ENCODE measurements around the gene TTC38. TPM values are rescaled to one million over a fixed set of nuclear protein-coding genes. Genes with fewer than 3 reads are reported as not detected.

TTC38 gene
- total and polyA plus RNA-seq, 2 donors (not counting 3 experiments of a cell fraction or from before 2014, with no cell fraction given): 31.6 to 39.7 TPM

- Histone ChIP-seq H3K27ac (ENCODE audit: insufficient read depth, low read depth, low read length) (no peak overlapping the region), H4K20me1 (replicated peaks; ENCODE audit: control insufficient read depth, extremely low read depth, insufficient read depth, low read length) (no peaks in the 10 kb centered on the region), H3K36me3 (ENCODE audit: control insufficient read depth in 2 of 2, extremely low read depth in 1 of 2, insufficient read depth in 2 of 2, low read length in 2 of 2) (peaks cover 14 to 42% of the 10 kb centered on the region in 2 experiments), H2AFZ (ENCODE audit: low read depth, low read length) (no peak overlapping the region), H3K27me3 (ENCODE audit: control insufficient read depth in 2 of 2, insufficient read depth in 2 of 2, low read length in 2 of 2) (no peaks in the 10 kb centered on the region), H3K9me3 (replicated peaks; ENCODE audit: control insufficient read depth, insufficient read depth, low read length) (no peaks in the 10 kb centered on the region), H3K4me1 (ENCODE audit: control insufficient read depth, extremely low read depth, insufficient read depth, low read length) (no peaks in the 10 kb centered on the region), H3K4me2 (ENCODE audit: insufficient read depth, low read length) (no peak overlapping the region), H3K4me3 (replicated peaks in 1 of 3; ENCODE audit: insufficient read depth in 1 of 3, low read depth in 1 of 3, low read length in 3 of 3) (no peak overlapping the region), H3K79me2 (ENCODE audit: control insufficient read depth, insufficient read depth, low read length) (no peaks in the 10 kb centered on the region), H3K9me1 (replicated peaks; ENCODE audit: control insufficient read depth, extremely low read depth, insufficient read depth, low read length) (no peaks in the 10 kb centered on the region), H3K9ac (replicated peaks; ENCODE audit: extremely low read depth, insufficient read depth, low read length) (no peak overlapping the region)
- intact Hi-C loops (cut with micrococcal nuclease) (no loop called here), dilution Hi-C loops (cut with MboI; ENCODE audit: extremely low pct_ligation_motif_present, low sequenced_read_pairs) (no loop called here)
- ChIA-PET POLR2A (no interaction called here), CTCF (no interaction called here)
- TF ChIP-seq FOS (IDR thresholded peaks at IDR 0.05; ENCODE audit: borderline replicate concordance, insufficient read depth, low read length): no peak
- FAIRE-seq (no peak), DNase-seq (ENCODE audit: low read depth, low spot score) (no peak)
- BruUV-seq (replicated peaks): no TSS peak
Measured at GRCh38 chr22:46278656-46279645, 11.1 kb downstream of the TTC38 start.

DNA sequence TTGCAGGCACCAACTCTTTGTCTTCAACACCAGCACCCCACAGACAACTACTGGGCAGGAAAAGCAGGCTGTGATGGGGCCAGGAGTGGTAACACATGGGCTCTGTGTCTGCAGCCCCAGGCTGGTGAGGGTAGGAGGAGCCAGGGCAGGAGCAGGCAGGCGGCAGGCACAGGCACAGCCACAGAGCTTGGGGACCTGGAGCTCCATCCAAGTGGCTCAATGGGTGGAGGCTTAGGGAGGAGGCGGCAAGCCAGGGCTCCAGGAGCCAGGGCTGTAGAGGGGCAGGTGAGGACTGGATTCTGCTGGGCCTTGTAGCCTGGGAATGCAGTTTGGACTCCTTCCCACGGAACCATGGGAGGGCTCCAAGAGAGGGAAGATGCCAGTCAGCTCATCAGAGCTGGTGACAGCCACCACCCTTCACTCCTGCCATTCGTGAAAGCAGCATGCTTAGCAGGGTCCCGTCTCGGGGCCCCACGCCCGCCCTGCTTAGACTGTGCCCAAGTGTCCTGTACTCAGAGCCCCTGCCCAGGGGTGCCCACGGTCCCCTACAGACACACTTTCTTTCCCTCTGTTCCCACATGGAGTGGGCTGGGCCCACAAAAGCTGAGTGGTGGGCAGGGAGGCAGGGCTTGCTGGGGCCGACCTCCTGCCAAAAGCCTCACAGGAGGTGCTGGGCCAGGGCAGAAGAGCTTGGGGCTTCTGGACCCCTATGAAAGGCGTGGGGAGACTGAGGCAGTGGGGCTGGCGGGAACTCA is 12.4 kb downstream of the TTC38 start:
- intact Hi-C loops (cut with micrococcal nuclease): no loop called here
- no peaks in the 10 kb centered on the region for H3K9me3 ChIP-seq (replicated peaks; ENCODE audit: control insufficient read depth, insufficient read depth, low read length)
- ChIA-PET CTCF (interaction anchor here (0.7 to 1.3 kb wide), 4 partner anchors 12 to 158 kb away, joined by 3 to 5 read pairs (median 4); partner anchors contain the start of gene TTC38), POLR2A (interaction anchor here (0.6 kb wide), 1 partner anchor 30 kb away, joined by 4 read pairs; the partner anchor contains the start of gene CDPF1)
- FAIRE-seq: no peak
- no peaks in the 10 kb centered on the region for H3K79me2 ChIP-seq (ENCODE audit: control insufficient read depth, insufficient read depth, low read length)
- no peak for TF ChIP-seq POLR2AphosphoS5 (IDR thresholded peaks at IDR 0.05; ENCODE audit: insufficient read depth, low read depth, low read length)
- TF ChIP-seq FOS (IDR thresholded peaks at IDR 0.05; ENCODE audit: borderline replicate concordance, insufficient read depth, low read length): no peak
- TF ChIP-seq CTCF (IDR thresholded peaks at IDR 0.05; ENCODE audit: extremely low read depth in 1 of 2, insufficient read depth in 1 of 2, low read depth in 1 of 2, low read length in 2 of 2): no peak
- no peak for TF ChIP-seq POLR2A (IDR thresholded peaks at IDR 0.05; ENCODE audit: low read depth, low read length)
- no peak for TF ChIP-seq JUN (IDR thresholded peaks at IDR 0.05; ENCODE audit: borderline replicate concordance, insufficient read depth, insufficient read length, low read depth)
- TF ChIP-seq MYC (IDR thresholded peaks at IDR 0.05; ENCODE audit: low read depth, low read length): no peak
- dilution Hi-C loops (cut with MboI; ENCODE audit: extremely low pct_ligation_motif_present, low sequenced_read_pairs): no loop called here
- no peaks in the 10 kb centered on the region for H3K9me1 ChIP-seq (replicated peaks; ENCODE audit: control insufficient read depth, extremely low read depth, insufficient read depth, low read length)
- H3K36me3 ChIP-seq (ENCODE audit: control insufficient read depth in 2 of 2, extremely low read depth in 1 of 2, insufficient read depth in 2 of 2, low read length in 2 of 2): peaks cover 18 to 46% of the 10 kb centered on the region in 2 experiments
- no peaks in the 10 kb centered on the region for H3K4me1 ChIP-seq (ENCODE audit: control insufficient read depth, extremely low read depth, insufficient read depth, low read length)
- BruUV-seq (replicated peaks): no TSS peak
- no peaks in the 10 kb centered on the region for H3K27me3 ChIP-seq (ENCODE audit: control insufficient read depth in 2 of 2, insufficient read depth in 2 of 2, low read length in 2 of 2)
- no peak overlapping the region for H3K4me3 ChIP-seq (replicated peaks in 1 of 3; ENCODE audit: insufficient read depth in 1 of 3, low read depth in 1 of 3, low read length in 3 of 3)
- no peak overlapping the region for H3K4me2 ChIP-seq (ENCODE audit: insufficient read depth, low read length)
- H4K20me1 ChIP-seq (replicated peaks; ENCODE audit: control insufficient read depth, extremely low read depth, insufficient read depth, low read length): no peaks in the 10 kb centered on the region
- no peak for DNase-seq (ENCODE audit: low read depth, low spot score)
- no peak overlapping the region for H3K27ac ChIP-seq (ENCODE audit: insufficient read depth, low read depth, low read length)
- H3K9ac ChIP-seq (replicated peaks; ENCODE audit: extremely low read depth, insufficient read depth, low read length): no peak overlapping the region
- no peak overlapping the region for H2AFZ ChIP-seq (ENCODE audit: low read depth, low read length)

Data from endothelial cell of umbilical vein (primary cell).